Astrocyte of the spinal cord (primary cell): ENCODE data around the gene ERC1.
"Not testable (repeated sequence)": the region's sequence is repeated elsewhere in the genome, so short reads cannot be mapped to it uniquely, and the experiment has no call there.

Experiments used
- DNase-seq: peaks from one replicate; pipeline ENCODE4 v3.0.0; 2011; ENCODE audit warnings: low read depth, low spot score
- H3K4me3 ChIP-seq: 2 replicates; pipeline ENCODE4 v1.5.1; 2011; ENCODE audit warnings: low read depth, mild to moderate bottlenecking, low read length, moderate library complexity
- CTCF ChIP-seq: IDR thresholded peaks from 2 replicates; pipeline ENCODE4 v1.5.1; 2012; ENCODE audit warnings: low read depth, mild to moderate bottlenecking, low read length, inconsistent platforms
- in situ Hi-C: cut with HindIII; loops from 2 replicates; pipeline ENCODE4 v1.10.0; 2017; ENCODE audit warnings: low sequenced_read_pairs

ERC1 gene

DNA sequence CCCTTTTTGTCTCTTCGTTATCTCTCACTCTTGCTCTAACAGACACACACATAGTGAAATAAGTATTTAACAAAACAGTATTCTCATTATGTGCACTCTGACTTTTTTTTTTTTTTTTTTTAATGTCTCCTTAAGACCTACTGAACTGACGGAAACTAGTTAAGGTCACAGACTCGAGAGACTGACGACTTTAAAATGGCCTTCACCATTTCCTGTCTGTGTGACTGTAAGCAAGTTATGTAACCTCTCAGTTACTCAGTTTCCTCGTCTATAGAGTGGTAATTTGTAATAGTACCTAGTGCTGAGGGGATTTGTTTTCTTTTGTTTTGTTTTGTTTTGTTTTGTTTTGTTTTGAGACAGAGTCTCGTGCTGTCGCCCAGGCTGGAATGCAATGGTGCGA lies 318.6 kb downstream of the ERC1 start:
- H3K4me3 ChIP-seq: no peak overlapping the region
- TF ChIP-seq CTCF: no peak
- no peak for DNase-seq
- in situ Hi-C loops: no loop called here

- no peak for DNase-seq
- no peak overlapping the region for H3K4me3 ChIP-seq
- in situ Hi-C loops: no loop called here
- TF ChIP-seq CTCF: no peak
Observed at GRCh38 chr12:1310653-1311052, 319.6 kb downstream of the ERC1 start.

GRCh38 chr12:1311145-1311544 lies 320.1 kb downstream of the ERC1 start:
- TF ChIP-seq CTCF: no peak
- in situ Hi-C loops: no loop called here

DNA sequence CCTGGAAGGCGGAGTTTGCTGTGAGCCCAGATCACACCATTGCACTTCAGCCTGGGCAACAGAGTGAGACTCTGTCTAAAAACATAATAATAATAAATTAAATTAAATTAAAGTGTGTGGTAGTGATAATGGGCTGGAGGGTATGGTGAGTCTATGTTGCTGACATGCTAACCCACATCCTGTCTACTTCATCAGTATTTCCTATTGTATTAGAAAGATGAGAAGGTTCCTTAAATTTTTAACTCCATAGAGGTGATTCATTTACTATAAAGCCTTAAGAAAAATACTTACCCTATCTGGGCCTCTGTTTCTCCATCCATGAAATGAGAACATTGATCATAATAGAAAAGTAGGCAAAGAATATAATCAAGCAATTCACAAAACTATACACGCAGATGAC lies 322.9 kb downstream of the ERC1 start:
- no peak overlapping the region for H3K4me3 ChIP-seq
- in situ Hi-C loops: no loop called here
- no peak for TF ChIP-seq CTCF
- DNase-seq: no peak

More at GRCh38 chr12:1311145-1311544, 320.1 kb downstream of the ERC1 start:
- DNase-seq: no peak
- H3K4me3 ChIP-seq: no peak overlapping the region

GRCh38 chr12:1314523-1314922 lies 323.5 kb downstream of the ERC1 start:
- DNase-seq: no peak
- H3K4me3 ChIP-seq: no peak overlapping the region
- in situ Hi-C loops: no loop called here
- TF ChIP-seq CTCF: no peak

GRCh38 chr12:1316991-1317390 lies 326.0 kb downstream of the ERC1 start:
- in situ Hi-C loops, H3K4me3 ChIP-seq, DNase-seq: not testable (repeated sequence)

DNA sequence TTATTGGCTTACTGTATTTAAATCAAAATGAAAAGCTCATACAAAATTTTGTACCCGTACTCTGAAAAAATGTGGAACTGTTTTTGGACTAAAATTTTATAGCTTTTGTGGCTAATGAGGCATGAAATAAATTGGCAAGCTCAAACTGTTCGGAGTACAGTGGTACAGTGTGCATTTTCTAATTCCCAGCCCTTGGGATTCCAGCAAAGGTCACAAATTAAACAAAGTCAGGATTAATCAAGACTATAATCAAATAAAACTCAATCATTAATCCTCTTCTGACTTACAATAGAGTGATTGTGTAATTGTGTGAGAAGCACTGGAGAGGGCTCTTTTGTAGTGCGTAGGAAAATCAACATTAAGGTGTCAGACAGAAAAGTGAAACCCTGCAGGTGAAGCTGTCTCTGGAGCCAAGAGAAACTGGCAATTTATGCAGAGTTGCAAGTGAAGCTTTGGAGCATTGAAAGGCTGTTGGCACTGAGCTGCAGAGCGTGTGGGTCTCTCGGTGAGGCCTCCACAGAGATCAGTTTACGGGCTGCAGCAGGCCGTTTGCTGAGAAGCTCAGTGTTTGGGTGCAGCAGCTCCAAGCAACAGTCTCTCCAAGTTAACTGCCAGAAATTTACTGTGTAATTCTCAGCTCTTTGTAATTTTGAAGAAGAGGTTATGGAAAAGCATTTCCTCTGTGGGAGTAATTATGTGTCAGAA lies 327.5 kb downstream of the ERC1 start:
- H3K4me3 ChIP-seq: no peak overlapping the region
- no peak for TF ChIP-seq CTCF
- DNase-seq: peak; percentile 67
- in situ Hi-C loops: no loop called here
